OCI-LY1 (cell line): ENCODE measurements around the gene CNTNAP5.

Source experiments
- EZH2 ChIP-seq: fragments of 200-600 bp; sonication (generic), shearing (Covaris generic); IDR thresholded peaks from 2 replicates; pipeline ENCODE4 v1.8.0; 2017; ENCODE audit warnings: borderline replicate concordance, mixed run types, mild to moderate bottlenecking, antibody characterized with exemption, low read length, moderate library complexity, mixed read lengths
- TF ChIP-seq, protein P1 (sequence below): fragments of 200-600 bp; sonication (generic), shearing (Covaris generic); IDR thresholded peaks from 2 replicates; pipeline ENCODE4 v1.5.1; 2017; ENCODE audit warnings: mild to moderate bottlenecking, antibody characterized with exemption, low read length, moderate library complexity, mixed read lengths

DNA sequence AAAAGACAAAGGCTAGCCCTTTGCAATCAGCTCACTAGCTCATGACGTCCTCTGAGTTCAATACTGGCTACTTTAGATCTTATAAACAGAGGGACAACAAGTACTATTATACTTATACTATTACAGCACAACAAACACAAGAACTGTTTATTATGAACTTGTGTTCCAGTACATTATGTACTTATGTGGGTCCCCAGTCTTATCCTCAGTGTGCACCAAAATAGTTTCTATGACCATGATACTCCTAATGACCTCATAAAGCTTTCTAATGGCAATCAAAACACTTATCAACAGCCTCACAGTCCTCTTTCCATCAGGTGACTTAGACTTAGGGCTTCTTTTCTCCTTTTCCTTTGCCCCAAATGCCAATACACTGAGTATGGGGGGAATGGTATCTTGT, 614.4 kb downstream of the CNTNAP5 start:
- TF ChIP-seq, protein P1, sequence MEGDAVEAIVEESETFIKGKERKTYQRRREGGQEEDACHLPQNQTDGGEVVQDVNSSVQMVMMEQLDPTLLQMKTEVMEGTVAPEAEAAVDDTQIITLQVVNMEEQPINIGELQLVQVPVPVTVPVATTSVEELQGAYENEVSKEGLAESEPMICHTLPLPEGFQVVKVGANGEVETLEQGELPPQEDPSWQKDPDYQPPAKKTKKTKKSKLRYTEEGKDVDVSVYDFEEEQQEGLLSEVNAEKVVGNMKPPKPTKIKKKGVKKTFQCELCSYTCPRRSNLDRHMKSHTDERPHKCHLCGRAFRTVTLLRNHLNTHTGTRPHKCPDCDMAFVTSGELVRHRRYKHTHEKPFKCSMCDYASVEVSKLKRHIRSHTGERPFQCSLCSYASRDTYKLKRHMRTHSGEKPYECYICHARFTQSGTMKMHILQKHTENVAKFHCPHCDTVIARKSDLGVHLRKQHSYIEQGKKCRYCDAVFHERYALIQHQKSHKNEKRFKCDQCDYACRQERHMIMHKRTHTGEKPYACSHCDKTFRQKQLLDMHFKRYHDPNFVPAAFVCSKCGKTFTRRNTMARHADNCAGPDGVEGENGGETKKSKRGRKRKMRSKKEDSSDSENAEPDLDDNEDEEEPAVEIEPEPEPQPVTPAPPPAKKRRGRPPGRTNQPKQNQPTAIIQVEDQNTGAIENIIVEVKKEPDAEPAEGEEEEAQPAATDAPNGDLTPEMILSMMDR, result no peak
- TF ChIP-seq EZH2, result no peak
